ENCODE data around the gene OPRM1. TPM values are rescaled to one million over a fixed set of nuclear protein-coding genes. Genes with fewer than 3 reads are reported as not detected.

OPRM1 gene
- total and polyA plus RNA-seq, 2 of the 8 experiments (the other 6 are each of a cell fraction or from before 2014, with no cell fraction given), result not detected

DNA sequence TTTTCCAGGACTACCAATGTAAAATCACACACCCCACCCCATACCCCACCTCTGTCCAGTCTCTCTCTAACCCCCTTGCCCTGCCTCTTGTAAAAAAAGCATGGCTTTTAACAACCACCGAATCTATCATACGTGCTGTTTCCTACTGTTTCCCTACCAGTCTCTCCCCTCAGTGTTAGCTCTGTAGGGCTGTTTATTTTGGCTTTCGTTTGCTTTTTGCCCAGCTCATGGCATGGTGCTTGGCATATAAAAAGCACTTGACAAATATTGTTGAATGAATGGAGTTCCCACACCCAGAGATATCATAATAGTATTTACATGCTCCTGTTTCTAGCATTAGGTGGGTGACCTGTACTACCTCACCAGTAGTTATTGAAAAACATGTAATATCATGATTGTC lies 148.2 kb downstream of the OPRM1 start:
- H3K18ac ChIP-seq (ENCODE audit: extremely low read depth, low read length), result no peak overlapping the region
- no peaks in the 10 kb centered on the region for H4K20me1 ChIP-seq (replicated peaks in 1 of 2; ENCODE audit: control insufficient read depth in 1 of 2, insufficient read depth in 2 of 2, low read length in 2 of 2)
- DNase-seq (ENCODE audit: low read depth in 1 of 2, low spot score in 2 of 2) (no peak), FAIRE-seq (no peak)
- no peak for TF ChIP-seq GABPA (IDR thresholded peaks at IDR 0.05; ENCODE audit: borderline replicate concordance, insufficient read depth, low read length)
- H3K23me2 ChIP-seq (ENCODE audit: low read depth, low read length), result no peaks in the 10 kb centered on the region
- H4K5ac ChIP-seq (ENCODE audit: insufficient read length, low read depth, low read length), result no peak overlapping the region
- H4K91ac ChIP-seq (replicated peaks; ENCODE audit: insufficient read length, low read length), result no peak overlapping the region
- ChIA-PET POLR2A (ENCODE audit: partially characterized antibody) (no interaction called here), CTCF (ENCODE audit: partially characterized antibody) (interaction anchor here (1.7 kb wide), 1 partner anchor 20 kb away, joined by 5 read pairs; no protein-coding TSS in a partner anchor)
- no peak overlapping the region for H3K9ac ChIP-seq (replicated peaks in 1 of 4; ENCODE audit: extremely low read depth in 1 of 4, low read depth in 3 of 4, low read length in 3 of 4)
- no peak overlapping the region for H3K56ac ChIP-seq (replicated peaks; ENCODE audit: insufficient read length, low read depth, low read length)
- no peaks in the 10 kb centered on the region for H3K36me3 ChIP-seq (ENCODE audit: control insufficient read depth in 2 of 4, insufficient read depth in 4 of 4, low read length in 3 of 4)
- no peak overlapping the region for H3K23ac ChIP-seq (ENCODE audit: insufficient read length)
- no peak overlapping the region for H2AFZ ChIP-seq (ENCODE audit: low read length)
- no peak overlapping the region for H2AK5ac ChIP-seq (ENCODE audit: low read depth, low read length)
- H3K9me3 ChIP-seq (ENCODE audit: insufficient read depth in 2 of 2, low read depth in 1 of 2, low read length in 1 of 2), result no peaks in the 10 kb centered on the region
- H2BK20ac ChIP-seq (ENCODE audit: low read length), result no peak overlapping the region
- no peaks in the 10 kb centered on the region for H3K79me1 ChIP-seq (ENCODE audit: low read depth, low read length)
- H3K4me3 ChIP-seq (ENCODE audit: extremely low read depth in 1 of 4, insufficient read depth in 2 of 4, low read depth in 3 of 4, low read length in 4 of 4), result no peak overlapping the region
- no peaks in the 10 kb centered on the region for H3K79me2 ChIP-seq (ENCODE audit: control insufficient read depth in 1 of 2, insufficient read depth in 2 of 2, low read length in 2 of 2)
- 90% methylated on average over 3 of the region's 3 CpGs; no CpG with 5 or more reads in 1 of the 2 experiments for WGBS, 2 experiments (ENCODE audit: extremely low coverage in 1 of 2, insufficient coverage in 1 of 2, insufficient read length in 1 of 2, insufficient replicate concordance in 2 of 2, low coverage in 1 of 2, low lambda C conversion rate in 2 of 2, missing lambda C conversion rate in 1 of 2)
- no peak overlapping the region for H3K27ac ChIP-seq (ENCODE audit: low read depth, low read length)
- no peak overlapping the region for H2BK5ac ChIP-seq (ENCODE audit: low read depth, low read length)
- no peaks in the 10 kb centered on the region for H3K27me3 ChIP-seq (replicated peaks in 1 of 4; ENCODE audit: control insufficient read depth in 3 of 4, extremely low read depth in 1 of 4, insufficient read depth in 3 of 4, low read length in 3 of 4)
- no peak overlapping the region for H3K4ac ChIP-seq (replicated peaks; ENCODE audit: insufficient read length, low read depth, low read length)
- H3K4me1 ChIP-seq (replicated peaks in 1 of 4; ENCODE audit: control insufficient read depth in 3 of 4, insufficient read depth in 4 of 4, low read length in 3 of 4), result no peaks in the 10 kb centered on the region
- no peak overlapping the region for H3K14ac ChIP-seq (ENCODE audit: insufficient read length)
- no peak overlapping the region for H3K4me2 ChIP-seq (ENCODE audit: insufficient read depth in 1 of 2, low read depth in 2 of 2, low read length in 2 of 2)
- H2BK120ac ChIP-seq (replicated peaks; ENCODE audit: low read depth, low read length), result no peak overlapping the region
- H2BK12ac ChIP-seq (ENCODE audit: low read depth, low read length), result no peak overlapping the region
- H2BK15ac ChIP-seq (ENCODE audit: low read length), result no peak overlapping the region
- no peak overlapping the region for H4K8ac ChIP-seq (ENCODE audit: extremely low read depth, insufficient read depth, low read length)

All from H1 (cell line).